Cardiac fibroblast (primary cell): Measurements from ENCODE around the gene PRR19.

Experiments used
- DNase-seq, 2 donors: peaks; one replicate each; pipeline versions ENCODE4 v3.0.0 to v3.0.0-alpha.2; 2010; ENCODE audit warnings: low read depth in 2 of 2
- H3K4me3 ChIP-seq, 2 donors: replicated peaks in 1 of 2; 1 replicate in 1 of 2; 2 replicates in 1 of 2; pipeline ENCODE4 v1.5.1; 2011; ENCODE audit warnings: low read depth in 2 of 2, low read length in 2 of 2, mild to moderate bottlenecking in 2 of 2, moderate library complexity in 1 of 2
- CTCF ChIP-seq: IDR thresholded peaks from one replicate; pipeline ENCODE4 v1.5.1; 2011; ENCODE audit warnings: low read depth, mild to moderate bottlenecking, low read length, inconsistent platforms

The PRR19 gene

GRCh38 chr19:42344336-42344893 lies 42.5 kb downstream of the PRR19 start:
- no peak for DNase-seq
- no peak overlapping the region for H3K4me3 ChIP-seq
- TF ChIP-seq CTCF, result no peak

DNA sequence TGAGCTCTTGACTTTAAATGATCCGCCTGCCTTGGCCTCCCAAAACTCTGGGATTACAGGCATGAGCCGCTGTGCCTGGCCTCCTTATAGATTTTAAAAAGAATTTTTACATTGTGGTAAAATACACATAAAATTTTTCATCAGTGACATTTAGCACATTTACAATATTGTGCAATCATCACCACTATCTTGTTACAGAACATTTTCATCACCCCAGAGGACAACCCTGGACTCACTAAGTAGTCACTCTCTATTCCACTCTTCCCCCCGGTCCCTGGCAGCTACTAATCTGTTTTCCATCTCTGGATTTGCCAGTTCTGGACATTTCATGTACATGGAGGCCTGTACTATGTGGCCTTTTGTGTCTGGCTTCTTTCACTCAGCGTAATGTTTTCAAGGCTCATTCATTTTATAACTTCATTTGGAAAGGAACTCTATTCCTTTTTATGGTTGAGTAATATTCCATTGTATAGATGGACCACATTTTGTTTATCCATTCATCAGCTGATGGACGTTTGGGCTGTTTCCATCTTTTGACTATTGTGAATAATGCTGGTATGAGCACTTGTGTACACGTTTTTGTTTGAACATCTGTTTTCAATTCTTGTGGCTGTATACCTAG lies 43.4 kb downstream of the PRR19 start:
- H3K4me3 ChIP-seq, result no peak overlapping the region
- no peak for TF ChIP-seq CTCF
- DNase-seq, result peak; percentile 44 to 73

- no peak overlapping the region for H3K4me3 ChIP-seq
- no peak for DNase-seq
- no peak for TF ChIP-seq CTCF
These were observed 46.3 kb downstream of the PRR19 start for GRCh38 chr19:42348211-42348610.

- H3K4me3 ChIP-seq, result no peak overlapping the region
These were observed 47.6 kb downstream of the PRR19 start for GRCh38 chr19:42349378-42350107.

DNA sequence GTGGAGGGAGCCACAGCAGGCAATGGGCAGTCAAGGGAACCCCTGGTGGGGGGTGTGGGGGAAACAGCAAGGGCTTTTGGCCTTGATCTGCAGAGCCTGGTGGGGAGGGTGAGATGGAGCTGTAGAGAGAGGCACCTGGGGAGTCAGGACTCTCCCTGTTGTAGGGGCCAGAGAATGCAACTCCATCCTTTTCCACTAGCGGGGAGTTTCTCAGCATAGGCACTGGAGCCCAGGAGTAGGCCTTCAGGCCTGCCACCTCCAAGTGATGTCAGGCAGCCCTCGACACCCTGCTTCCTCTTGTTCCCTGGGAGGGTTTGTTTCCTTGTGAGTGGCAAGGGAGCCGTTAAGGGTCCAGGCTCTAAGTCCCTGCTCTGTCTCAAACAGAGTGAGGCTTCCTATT lies 48.5 kb downstream of the PRR19 start:
- no peak for DNase-seq
- H3K4me3 ChIP-seq, result no peak overlapping the region
- no peak for TF ChIP-seq CTCF

More at GRCh38 chr19:42349378-42350107, 47.6 kb downstream of the PRR19 start:
- no peak for TF ChIP-seq CTCF
- DNase-seq, result no peak

GRCh38 chr19:42351079-42351735 lies 49.3 kb downstream of the PRR19 start:
- no peak overlapping the region for H3K4me3 ChIP-seq

More at GRCh38 chr19:42351079-42351735, 49.3 kb downstream of the PRR19 start:
- no peak for DNase-seq
- no peak for TF ChIP-seq CTCF
